SU-DHL-6 (cell line): ENCODE data around the gene ATAD1.

Experiments used
- CTCF ChIP-seq: fragments of 200-600 bp; sonication (generic); IDR thresholded peaks from one replicate; pipeline ENCODE4 v1.5.1; 2017; ENCODE audit warnings: antibody characterized with exemption, mild to moderate bottlenecking, low read length, moderate library complexity; ENCODE audit not compliant: insufficient read depth, poor library complexity, severe bottlenecking
- EZH2phosphoT487 ChIP-seq: fragments of 200-600 bp; sonication (generic), shearing (Covaris generic); conservative IDR thresholded peaks from 2 replicates; pipeline ENCODE4 v1.6.1; 2018; ENCODE audit warnings: mild to moderate bottlenecking, antibody characterized with exemption, low read length, moderate library complexity, mixed read lengths

- TF ChIP-seq CTCF (no peak), EZH2phosphoT487 (no peak)
Observed at GRCh38 chr10:87702260-87702972, 115.6 kb downstream of the ATAD1 start.
